HG03354 (cell line): ENCODE measurements around the gene CACNG3.
"Not testable (repeated sequence)": the region's sequence is repeated elsewhere in the genome, so short reads cannot be mapped to it uniquely, and the experiment has no call there.

ENCODE experiments used
- ATAC-seq: cut with Tn5 transposase; IDR thresholded peaks from one replicate; pipeline ENCODE4 v1.9.1; 2021; ENCODE audit warnings: mild to moderate bottlenecking; ENCODE audit not compliant: unreplicated experiment, poor library complexity, severe bottlenecking

CACNG3 gene

DNA sequence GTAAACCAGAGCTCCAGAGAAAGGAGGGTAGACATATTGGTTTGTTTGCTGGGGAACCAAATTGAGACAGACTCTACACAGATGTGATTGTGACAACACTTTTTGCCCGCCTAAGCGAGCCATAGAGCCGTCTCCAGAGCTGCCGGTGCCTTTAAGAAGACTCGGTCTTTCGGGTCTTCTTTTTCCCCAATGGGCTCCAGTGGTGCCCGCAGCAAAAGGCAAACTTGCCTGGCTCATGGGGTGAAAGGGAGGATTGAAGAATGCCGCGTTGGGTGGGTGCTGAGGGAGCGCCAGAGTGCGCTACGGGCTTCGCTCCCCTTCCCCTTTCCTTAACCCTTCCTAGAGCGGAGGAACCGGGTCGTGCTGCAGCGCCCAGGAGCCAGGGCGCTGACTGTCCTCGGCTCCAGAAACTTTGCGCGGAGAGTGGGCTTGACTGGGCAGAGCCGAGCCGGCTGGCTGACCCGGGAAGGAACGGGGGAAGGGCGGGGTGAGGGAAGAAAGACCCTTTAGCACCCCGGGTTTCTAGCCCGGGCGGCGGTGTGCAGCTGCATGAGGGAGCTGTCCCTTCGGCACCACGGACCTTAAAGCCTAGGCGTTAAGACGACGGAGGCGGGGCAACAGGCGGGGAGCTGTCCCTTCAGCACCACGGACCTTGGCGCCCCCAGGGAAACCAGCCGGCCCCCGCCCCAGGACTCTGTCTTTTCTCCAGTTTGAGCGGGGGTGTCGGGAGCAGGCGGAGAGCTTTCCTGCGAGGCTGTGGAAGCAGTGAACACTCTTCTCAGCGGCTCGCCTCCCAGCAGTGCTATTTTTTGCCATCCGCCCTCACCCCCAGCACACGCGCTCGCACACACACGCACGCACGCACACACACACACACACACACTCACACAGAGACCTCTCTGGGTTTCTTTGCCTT, at the start of gene CACNG3:
Gene CACNG3, plus strand, starts transcription at position 880 of the 916 bp plus-strand sequence. CDS start 420 bp downstream, outside the sequence.
- ATAC-seq, result no peak

GRCh38 chr16:24206926-24207325, 49.2 kb upstream of the CACNG3 start:
- no peak for ATAC-seq

DNA sequence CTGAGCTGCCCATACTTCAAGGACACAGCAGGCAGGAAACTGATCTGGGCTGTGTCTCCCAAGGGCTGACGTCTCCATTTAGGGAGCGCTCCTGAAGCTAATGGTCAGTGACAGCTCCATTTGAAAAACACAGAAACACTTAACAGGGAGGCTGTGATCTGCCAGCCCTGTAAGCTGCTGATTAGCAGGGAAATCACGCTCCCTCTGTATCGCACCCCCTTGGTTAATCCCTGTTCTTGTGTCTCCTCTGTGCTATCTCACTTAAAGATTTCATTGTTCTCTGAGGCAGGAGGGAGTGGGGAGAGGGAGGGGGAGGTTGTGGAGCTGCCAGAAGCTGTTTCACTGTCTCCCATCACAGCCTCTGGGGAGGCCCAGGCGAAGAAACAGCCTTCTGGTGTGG, 47.4 kb upstream of the CACNG3 start:
- ATAC-seq, result no peak

DNA sequence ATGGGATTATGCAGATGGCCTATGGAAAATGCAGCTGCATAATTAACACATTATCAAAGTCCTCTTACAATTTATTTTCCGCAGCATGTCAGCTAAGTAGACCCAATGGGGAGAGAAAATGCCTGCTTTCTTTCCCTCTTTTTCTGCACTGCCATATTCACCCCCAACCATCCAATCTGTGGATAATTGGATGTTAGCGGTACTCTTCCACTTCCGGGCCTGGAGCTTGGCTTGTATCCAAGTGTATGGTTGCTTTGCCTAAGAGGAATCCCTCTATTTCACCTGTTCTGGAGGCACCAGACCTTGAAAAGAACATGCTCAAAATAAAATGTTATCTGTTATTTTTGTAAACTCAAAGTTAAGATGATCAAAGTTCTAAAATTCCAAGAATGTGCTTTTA, 41.1 kb upstream of the CACNG3 start:
- ATAC-seq, result no peak

DNA sequence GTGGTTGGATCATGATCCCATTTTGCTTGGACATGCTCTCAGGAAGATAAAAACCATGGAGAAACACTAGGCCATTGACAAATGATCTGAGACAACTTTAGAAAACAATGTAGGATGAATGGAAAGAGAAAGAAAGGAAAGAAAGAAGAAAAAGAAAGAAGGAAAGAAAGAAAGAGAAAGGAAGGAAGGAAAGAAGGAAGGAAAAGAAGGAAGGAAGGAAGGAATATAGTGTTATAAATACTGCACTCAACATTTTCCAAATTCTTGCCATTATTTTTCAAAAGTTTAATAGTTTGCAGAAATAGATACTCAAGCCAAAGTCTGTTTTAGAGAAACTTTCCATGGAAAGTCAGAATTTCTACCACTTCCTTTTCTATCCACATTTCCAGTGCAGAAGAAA, 39.2 kb upstream of the CACNG3 start:
- ATAC-seq, result no peak

DNA sequence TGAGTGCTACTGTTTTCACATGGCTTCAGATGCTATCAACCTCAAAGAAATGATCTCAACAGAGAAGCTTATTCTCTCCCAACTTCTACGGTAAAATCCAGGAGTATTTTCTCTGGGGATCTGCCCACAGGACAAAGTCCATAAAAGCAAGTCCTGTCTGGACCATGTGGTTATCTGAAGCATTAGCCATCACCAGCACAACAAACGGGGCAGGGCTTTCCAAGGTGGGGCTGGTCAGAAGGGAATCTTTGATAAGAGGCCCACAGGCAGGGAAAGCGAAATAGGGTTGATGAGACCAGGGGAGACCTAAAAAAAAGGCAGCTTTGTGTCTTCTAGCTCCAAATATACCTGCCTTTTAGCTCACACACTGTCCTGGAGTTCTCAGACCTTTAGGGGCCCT, 38.7 kb upstream of the CACNG3 start:
- no peak for ATAC-seq

GRCh38 chr16:24218299-24218698, 37.8 kb upstream of the CACNG3 start:
- ATAC-seq, result no peak

GRCh38 chr16:24221219-24221618, 34.9 kb upstream of the CACNG3 start:
- no peak for ATAC-seq

- no peak for ATAC-seq
These were observed 27.6 kb upstream of the CACNG3 start for GRCh38 chr16:24228514-24228913.

- no peak for ATAC-seq
These were observed 23.2 kb upstream of the CACNG3 start for GRCh38 chr16:24232936-24233335.

GRCh38 chr16:24234737-24235136, 21.4 kb upstream of the CACNG3 start:
- no peak for ATAC-seq

- no peak for ATAC-seq
These were observed 20.3 kb upstream of the CACNG3 start for GRCh38 chr16:24235806-24236205.

- ATAC-seq, result not testable (repeated sequence)
These were observed 17.3 kb upstream of the CACNG3 start for GRCh38 chr16:24238846-24239245.

DNA sequence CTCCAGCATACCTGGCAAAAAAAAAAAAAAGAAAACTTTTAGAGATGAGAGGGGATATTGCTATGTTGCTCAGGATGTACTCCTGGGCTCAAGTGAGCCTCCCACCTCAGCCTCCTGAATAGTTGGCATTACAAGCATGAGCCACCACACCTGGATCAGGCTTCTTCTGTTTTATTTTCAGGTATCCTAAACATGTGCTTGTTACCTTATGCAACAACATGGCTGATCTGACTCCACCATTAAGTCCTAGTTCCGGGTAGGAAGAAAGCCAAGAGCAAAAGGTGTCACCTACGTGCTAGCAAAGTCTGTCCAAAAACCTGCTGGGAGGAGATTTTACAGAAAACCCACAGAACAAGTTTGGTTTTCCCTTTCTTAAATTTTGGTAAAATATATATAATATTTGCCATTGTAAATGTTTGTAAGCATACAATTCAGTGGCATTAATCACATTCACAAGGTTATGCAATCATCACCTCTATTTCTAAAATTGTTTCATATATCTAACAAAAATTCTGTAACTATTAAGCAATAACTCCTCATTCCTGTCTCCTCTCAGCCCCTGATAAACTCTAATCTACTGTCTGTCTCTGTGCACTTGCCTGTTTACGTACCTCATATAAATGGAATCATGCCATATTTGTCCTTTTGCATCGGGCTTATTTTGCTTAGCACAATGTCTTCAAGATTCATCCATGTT, 9.1 kb upstream of the CACNG3 start:
- no peak for ATAC-seq

- peak; percentile 52 for ATAC-seq
These were observed 2.9 kb upstream of the CACNG3 start for GRCh38 chr16:24253192-24253591.

GRCh38 chr16:24257958-24258357, 1.8 kb downstream of the CACNG3 start:
- ATAC-seq, result no peak

DNA sequence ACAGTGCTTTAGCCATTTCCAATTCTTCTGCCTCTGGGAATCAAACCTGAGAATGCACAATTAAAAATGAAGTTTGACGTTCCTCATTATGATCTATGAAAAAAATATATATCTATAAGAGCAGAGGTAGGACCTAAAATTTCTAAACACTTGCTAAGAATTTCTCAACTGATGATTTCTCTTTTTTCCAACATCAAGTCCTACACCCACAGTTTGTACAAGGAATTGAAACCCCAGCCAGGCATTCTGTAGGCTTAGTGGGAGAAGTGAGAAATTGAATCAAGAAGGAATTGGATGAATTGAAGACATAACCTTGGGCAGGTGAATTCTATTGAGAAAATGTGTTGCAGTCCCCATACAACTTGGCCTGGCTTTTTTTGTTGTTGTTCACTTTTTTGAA, 2.7 kb downstream of the CACNG3 start:
- ATAC-seq, result no peak

- no peak for ATAC-seq
These were observed 6.7 kb downstream of the CACNG3 start for GRCh38 chr16:24262816-24263215.

DNA sequence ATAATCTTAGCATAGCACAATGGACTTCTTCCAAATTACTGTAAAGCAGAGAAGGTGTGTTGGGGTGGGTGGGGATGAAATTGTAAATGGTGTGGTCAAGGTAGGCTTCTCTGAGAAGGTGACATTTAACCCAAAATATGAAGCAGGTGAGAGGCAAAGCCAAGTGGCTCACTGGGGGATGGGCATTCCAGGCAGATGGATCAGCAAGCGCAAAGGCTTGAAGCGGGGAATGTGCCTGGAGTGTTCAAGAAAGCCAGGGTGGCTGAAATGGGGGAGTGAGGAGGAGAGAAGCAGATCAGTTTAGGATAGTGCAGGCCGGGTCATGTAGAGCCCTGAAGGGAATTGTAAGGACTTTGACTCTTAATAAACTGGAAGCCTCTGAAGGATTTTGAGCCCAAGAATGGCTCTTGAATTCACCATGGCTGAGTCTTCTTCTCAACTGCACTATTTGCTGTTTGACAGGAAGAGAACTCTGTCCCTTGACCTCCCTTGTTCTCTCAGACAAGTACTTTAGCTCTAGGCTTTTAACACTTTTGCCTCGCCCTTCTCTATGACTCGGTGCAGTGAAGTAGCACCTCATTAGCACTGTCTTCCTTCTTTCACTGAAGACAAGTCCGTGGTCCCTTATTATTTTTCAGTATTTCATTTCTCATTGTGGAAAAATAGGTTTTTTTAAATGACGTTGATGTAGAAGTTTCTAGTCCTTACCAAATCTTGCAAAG, 14.7 kb downstream of the CACNG3 start:
- no peak for ATAC-seq

GRCh38 chr16:24272379-24272778, 16.2 kb downstream of the CACNG3 start:
- ATAC-seq, result no peak
